ENCODE measurements around the gene RSPO3. TPM values are rescaled to one million over a fixed set of nuclear protein-coding genes. Genes with fewer than 3 reads are reported as not detected.

Gene RSPO3
- total and polyA plus RNA-seq, 2 of the 13 experiments (the other 11 are each of a cell fraction or from before 2014, with no cell fraction given): not detected

GRCh38 chr6:127191716-127192115 lies 73.2 kb downstream of the RSPO3 start (continued):
- TF ChIP-seq ARID4A (CRISPR knock-in tag; IDR thresholded peaks at IDR 0.05; ENCODE audit: borderline replicate concordance) (no peak), LCORL (IDR thresholded peaks at IDR 0.05) (no peak), LCORL (CRISPR knock-in tag; IDR thresholded peaks at IDR 0.05) (no peak), PRDM10 (CRISPR knock-in tag; IDR thresholded peaks at IDR 0.05; ENCODE audit: low read depth) (no peak), NR3C1 (CRISPR knock-in tag; IDR thresholded peaks at IDR 0.05) (no peak), ZNF337 (CRISPR knock-in tag; IDR thresholded peaks at IDR 0.05; ENCODE audit: borderline replicate concordance, low read depth) (no peak), ZNF543 (CRISPR knock-in tag; IDR thresholded peaks at IDR 0.05) (no peak)

Data from HepG2 (cell line).